C4-2B (cell line): ENCODE measurements around the gene NEIL1.

ENCODE experiments used
- ZFX ChIP-seq: fragments of 450-650 bp; IDR thresholded peaks from 2 replicates; pipeline ENCODE4 v1.6.1; 2017
- TF ChIP-seq, protein P1 (sequence below): fragments of 450-650 bp; conservative IDR thresholded peaks from 2 replicates; pipeline ENCODE4 v1.5.1; 2017; ENCODE audit warnings: mild to moderate bottlenecking

DNA sequence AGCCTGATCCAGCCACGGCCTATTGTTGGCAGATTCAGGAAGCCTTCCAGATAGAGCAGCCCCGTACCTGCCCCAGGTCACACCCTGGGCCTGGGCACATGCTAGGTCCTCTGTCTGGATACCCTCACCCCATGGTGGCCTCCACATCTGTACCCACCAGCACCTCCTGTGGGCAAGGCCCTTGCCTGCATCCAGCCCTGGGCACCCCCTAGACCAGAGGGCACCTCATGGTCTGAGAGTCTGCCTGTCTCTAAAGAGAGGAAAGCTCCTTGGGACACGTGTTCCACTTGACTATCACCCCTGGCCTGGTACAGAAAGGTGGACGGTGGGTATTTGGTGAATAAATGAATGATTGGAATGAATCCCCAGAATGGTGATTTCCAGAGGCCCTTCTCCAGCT, 19.8 kb upstream of the NEIL1 start:
- TF ChIP-seq, protein P1, sequence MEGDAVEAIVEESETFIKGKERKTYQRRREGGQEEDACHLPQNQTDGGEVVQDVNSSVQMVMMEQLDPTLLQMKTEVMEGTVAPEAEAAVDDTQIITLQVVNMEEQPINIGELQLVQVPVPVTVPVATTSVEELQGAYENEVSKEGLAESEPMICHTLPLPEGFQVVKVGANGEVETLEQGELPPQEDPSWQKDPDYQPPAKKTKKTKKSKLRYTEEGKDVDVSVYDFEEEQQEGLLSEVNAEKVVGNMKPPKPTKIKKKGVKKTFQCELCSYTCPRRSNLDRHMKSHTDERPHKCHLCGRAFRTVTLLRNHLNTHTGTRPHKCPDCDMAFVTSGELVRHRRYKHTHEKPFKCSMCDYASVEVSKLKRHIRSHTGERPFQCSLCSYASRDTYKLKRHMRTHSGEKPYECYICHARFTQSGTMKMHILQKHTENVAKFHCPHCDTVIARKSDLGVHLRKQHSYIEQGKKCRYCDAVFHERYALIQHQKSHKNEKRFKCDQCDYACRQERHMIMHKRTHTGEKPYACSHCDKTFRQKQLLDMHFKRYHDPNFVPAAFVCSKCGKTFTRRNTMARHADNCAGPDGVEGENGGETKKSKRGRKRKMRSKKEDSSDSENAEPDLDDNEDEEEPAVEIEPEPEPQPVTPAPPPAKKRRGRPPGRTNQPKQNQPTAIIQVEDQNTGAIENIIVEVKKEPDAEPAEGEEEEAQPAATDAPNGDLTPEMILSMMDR: no peak
- TF ChIP-seq ZFX: no peak
